LNCaP clone FGC (cell line): ENCODE measurements around the gene BBS5.
"Not testable (repeated sequence)": the region's sequence is repeated elsewhere in the genome, so short reads cannot be mapped to it uniquely, and the experiment has no call there.

Experiments
- DNase-seq: peaks from one replicate; pipeline ENCODE4 v3.0.0-alpha.2; 2011; ENCODE audit warnings: low read depth
- H3K4me3 ChIP-seq: 2 replicates; pipeline ENCODE4 v1.5.1; 2011; ENCODE audit warnings: mild to moderate bottlenecking, low read depth, low read length, control low read depth
- TF ChIP-seq, protein P1 (sequence below): IDR thresholded peaks from 2 replicates; pipeline ENCODE4 v1.5.1; 2012; ENCODE audit warnings: mild to moderate bottlenecking; ENCODE audit not compliant: control insufficient read depth, insufficient read depth; ENCODE audit errors: extremely low read depth

The BBS5 gene

GRCh38 chr2:169520896-169521295, 41.6 kb downstream of the BBS5 start:
- H3K4me3 ChIP-seq: no peak overlapping the region
- DNase-seq: no peak
- TF ChIP-seq, protein P1, sequence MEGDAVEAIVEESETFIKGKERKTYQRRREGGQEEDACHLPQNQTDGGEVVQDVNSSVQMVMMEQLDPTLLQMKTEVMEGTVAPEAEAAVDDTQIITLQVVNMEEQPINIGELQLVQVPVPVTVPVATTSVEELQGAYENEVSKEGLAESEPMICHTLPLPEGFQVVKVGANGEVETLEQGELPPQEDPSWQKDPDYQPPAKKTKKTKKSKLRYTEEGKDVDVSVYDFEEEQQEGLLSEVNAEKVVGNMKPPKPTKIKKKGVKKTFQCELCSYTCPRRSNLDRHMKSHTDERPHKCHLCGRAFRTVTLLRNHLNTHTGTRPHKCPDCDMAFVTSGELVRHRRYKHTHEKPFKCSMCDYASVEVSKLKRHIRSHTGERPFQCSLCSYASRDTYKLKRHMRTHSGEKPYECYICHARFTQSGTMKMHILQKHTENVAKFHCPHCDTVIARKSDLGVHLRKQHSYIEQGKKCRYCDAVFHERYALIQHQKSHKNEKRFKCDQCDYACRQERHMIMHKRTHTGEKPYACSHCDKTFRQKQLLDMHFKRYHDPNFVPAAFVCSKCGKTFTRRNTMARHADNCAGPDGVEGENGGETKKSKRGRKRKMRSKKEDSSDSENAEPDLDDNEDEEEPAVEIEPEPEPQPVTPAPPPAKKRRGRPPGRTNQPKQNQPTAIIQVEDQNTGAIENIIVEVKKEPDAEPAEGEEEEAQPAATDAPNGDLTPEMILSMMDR: no peak

GRCh38 chr2:169523681-169524080, 44.4 kb downstream of the BBS5 start:
- H3K4me3 ChIP-seq: no peak overlapping the region
- no peak for DNase-seq
- TF ChIP-seq, protein P1: no peak

DNA sequence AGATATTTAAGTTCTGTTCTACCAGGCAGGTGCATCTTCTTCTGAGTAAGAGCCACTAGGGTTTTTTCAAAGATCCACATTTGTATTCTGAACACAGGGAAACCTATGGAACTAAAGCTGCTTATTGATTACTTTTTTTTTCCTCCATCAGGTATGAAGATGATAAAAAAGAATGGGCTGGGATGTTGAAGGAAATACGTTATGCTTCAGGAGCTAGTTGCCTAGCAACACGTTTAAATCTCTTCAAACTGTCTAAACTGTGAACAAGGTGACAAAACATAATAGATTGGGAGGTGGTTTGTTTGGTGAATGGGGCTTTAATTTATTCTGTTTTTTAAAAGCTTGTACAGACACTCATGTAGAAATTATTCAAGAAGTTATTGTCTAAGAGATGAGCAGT, 46.1 kb downstream of the BBS5 start:
- H3K4me3 ChIP-seq: no peak overlapping the region
- no peak for DNase-seq
- TF ChIP-seq, protein P1: no peak

GRCh38 chr2:169526451-169526850, 47.2 kb downstream of the BBS5 start:
- TF ChIP-seq, protein P1: no peak
- no peak for DNase-seq
- no peak overlapping the region for H3K4me3 ChIP-seq

- H3K4me3 ChIP-seq: no peak overlapping the region
- TF ChIP-seq, protein P1: peak; percentile 85
- DNase-seq: peak; percentile 21
Measured at GRCh38 chr2:169528271-169528701, 49.0 kb downstream of the BBS5 start.

GRCh38 chr2:169539460-169539859, 60.2 kb downstream of the BBS5 start:
- not testable (repeated sequence) for H3K4me3 ChIP-seq, DNase-seq

DNA sequence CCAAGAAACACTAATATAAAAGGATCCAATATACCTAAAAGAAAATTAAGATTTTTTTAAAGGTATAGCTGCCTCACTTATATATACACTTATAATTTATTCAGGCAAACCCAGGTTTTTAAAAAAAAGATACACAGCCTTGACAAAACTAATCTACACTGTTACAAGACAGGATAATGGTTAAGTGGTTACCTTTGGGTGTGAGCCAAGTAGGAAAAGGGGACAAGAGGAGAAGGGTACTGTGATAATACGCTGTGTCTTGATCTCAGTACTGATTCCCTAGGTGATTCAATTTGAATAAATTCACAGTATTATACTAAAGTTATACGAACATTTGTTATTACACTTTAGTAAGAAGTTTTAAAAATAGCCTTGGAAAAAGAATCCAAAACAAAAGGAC, 60.9 kb downstream of the BBS5 start:
- no peak for DNase-seq
- TF ChIP-seq, protein P1: no peak

More for the DNA sequence above, 60.9 kb downstream of the BBS5 start:
- H3K4me3 ChIP-seq: no peak overlapping the region
